T-helper 1 cell treated with Interleukin-12 subunit alpha and Interleukin-12 subunit beta and Interleukin-4 antibody, amounts not matched to agents 30 μg/mL and 1 μg/mL, for 36 hours (primary cell): ENCODE data around the gene PIP5KL1.
A peak's percentile ranks its signal among the peaks of the same experiment; 100 is the strongest.

Source experiments
- H3K27ac Mint-ChIP-seq: one replicate; pipeline ENCODE4 v1.8.0; 2021; ENCODE audit warnings: mild to moderate bottlenecking, mixed read lengths
- H3K27me3 Mint-ChIP-seq: one replicate; pipeline ENCODE4 v1.8.0; 2021; ENCODE audit warnings: low read depth, mixed read lengths
- H3K36me3 Mint-ChIP-seq: one replicate; pipeline ENCODE4 v1.8.0; 2021; ENCODE audit warnings: low read depth, mixed read lengths
- H3K4me1 Mint-ChIP-seq: one replicate; pipeline ENCODE4 v1.8.0; 2021; ENCODE audit warnings: low read depth, mixed read lengths
- H3K4me3 Mint-ChIP-seq: one replicate; pipeline ENCODE4 v1.8.0; 2021; ENCODE audit warnings: mild to moderate bottlenecking, moderate library complexity, mixed read lengths
- H3K9me3 Mint-ChIP-seq: one replicate; pipeline ENCODE4 v1.8.0; 2021; ENCODE audit warnings: mixed read lengths

PIP5KL1 gene

GRCh38 chr9:127921557-127922120 lies 8.9 kb downstream of the PIP5KL1 start:
- Mint-ChIP-seq H3K27ac (peak overlapping the region; percentile 45), H3K9me3 (no peaks in the 10 kb centered on the region), H3K4me3 (peak overlapping the region; percentile 42), H3K4me1 (peaks cover 28% of the 10 kb centered on the region), H3K27me3 (peaks cover 22% of the 10 kb centered on the region), H3K36me3 (no peaks in the 10 kb centered on the region)

- H3K9me3 Mint-ChIP-seq = no peaks in the 10 kb centered on the region
- H3K4me3 Mint-ChIP-seq = no peak overlapping the region
- H3K36me3 Mint-ChIP-seq = no peaks in the 10 kb centered on the region
- peaks cover 17% of the 10 kb centered on the region for H3K27me3 Mint-ChIP-seq
- H3K27ac Mint-ChIP-seq = no peak overlapping the region
- H3K4me1 Mint-ChIP-seq = peaks cover 31% of the 10 kb centered on the region
Measured at GRCh38 chr9:127920794-127921193, 9.8 kb downstream of the PIP5KL1 start.

- no peaks in the 10 kb centered on the region for H3K9me3 Mint-ChIP-seq
- no peak overlapping the region for H3K27ac Mint-ChIP-seq
- H3K4me1 Mint-ChIP-seq = peaks cover 38% of the 10 kb centered on the region
- H3K4me3 Mint-ChIP-seq = no peak overlapping the region
- H3K27me3 Mint-ChIP-seq = peaks cover 9% of the 10 kb centered on the region
- peaks cover 2% of the 10 kb centered on the region for H3K36me3 Mint-ChIP-seq
Measured at GRCh38 chr9:127919253-127919815, 11.2 kb downstream of the PIP5KL1 start.

GRCh38 chr9:127918183-127919107 lies 12.1 kb downstream of the PIP5KL1 start:
- Mint-ChIP-seq H3K27me3 (peaks cover 5% of the 10 kb centered on the region), H3K27ac (peak overlapping the region; percentile 27), H3K9me3 (no peaks in the 10 kb centered on the region), H3K4me3 (no peak overlapping the region), H3K36me3 (peaks cover 8% of the 10 kb centered on the region), H3K4me1 (peaks cover 38% of the 10 kb centered on the region)

GRCh38 chr9:127917603-127918002 lies 13.0 kb downstream of the PIP5KL1 start:
- H3K27ac Mint-ChIP-seq = no peak overlapping the region
- H3K9me3 Mint-ChIP-seq = no peaks in the 10 kb centered on the region
- peaks cover 43% of the 10 kb centered on the region for H3K4me1 Mint-ChIP-seq
- peak overlapping the region; percentile 34 for H3K4me3 Mint-ChIP-seq
- no peaks in the 10 kb centered on the region for H3K27me3 Mint-ChIP-seq
- H3K36me3 Mint-ChIP-seq = peaks cover 12% of the 10 kb centered on the region

- H3K9me3 Mint-ChIP-seq = no peaks in the 10 kb centered on the region
- H3K4me3 Mint-ChIP-seq = peak within 1 kb of the TSS; percentile 85
- no peaks in the 10 kb centered on the region for H3K27me3 Mint-ChIP-seq
- H3K4me1 Mint-ChIP-seq = peaks cover 45% of the 10 kb centered on the region
- peak within 1 kb of the TSS; percentile 89 for H3K27ac Mint-ChIP-seq
- peaks cover 16% of the 10 kb centered on the region for H3K36me3 Mint-ChIP-seq
Measured at GRCh38 chr9:127916720-127917581, 13.6 kb downstream of the PIP5KL1 start, which contains the start of gene ST6GALNAC4. ST6GALNAC4 (minus strand) TSS chr9:127917041; CDS start chr9:127916419, 622 bp downstream.

- H3K4me3 Mint-ChIP-seq = peak overlapping the region; percentile 85
- peak overlapping the region; percentile 89 for H3K27ac Mint-ChIP-seq
- no peaks in the 10 kb centered on the region for H3K27me3 Mint-ChIP-seq
- no peaks in the 10 kb centered on the region for H3K9me3 Mint-ChIP-seq
- peaks cover 17% of the 10 kb centered on the region for H3K36me3 Mint-ChIP-seq
- peaks cover 48% of the 10 kb centered on the region for H3K4me1 Mint-ChIP-seq
Measured at GRCh38 chr9:127915801-127916719, 14.5 kb downstream of the PIP5KL1 start.

GRCh38 chr9:127915325-127915752 lies 15.2 kb downstream of the PIP5KL1 start:
- no peaks in the 10 kb centered on the region for H3K27me3 Mint-ChIP-seq
- H3K36me3 Mint-ChIP-seq = peaks cover 21% of the 10 kb centered on the region
- peak overlapping the region; percentile 85 for H3K4me3 Mint-ChIP-seq
- H3K9me3 Mint-ChIP-seq = no peaks in the 10 kb centered on the region
- H3K27ac Mint-ChIP-seq = peak overlapping the region; percentile 89
- peaks cover 52% of the 10 kb centered on the region for H3K4me1 Mint-ChIP-seq

GRCh38 chr9:127913682-127914081 lies 16.9 kb downstream of the PIP5KL1 start:
- Mint-ChIP-seq H3K27me3 (no peaks in the 10 kb centered on the region), H3K27ac (peak overlapping the region; percentile 57), H3K4me1 (peaks cover 41% of the 10 kb centered on the region), H3K36me3 (peaks cover 21% of the 10 kb centered on the region), H3K4me3 (peak overlapping the region; percentile 15), H3K9me3 (no peaks in the 10 kb centered on the region)

- no peaks in the 10 kb centered on the region for H3K9me3 Mint-ChIP-seq
- H3K36me3 Mint-ChIP-seq = peaks cover 23% of the 10 kb centered on the region
- peaks cover 35% of the 10 kb centered on the region for H3K4me1 Mint-ChIP-seq
- H3K27ac Mint-ChIP-seq = peak overlapping the region; percentile 74
- H3K4me3 Mint-ChIP-seq = no peak overlapping the region
- no peaks in the 10 kb centered on the region for H3K27me3 Mint-ChIP-seq
Measured at GRCh38 chr9:127912882-127913281, 17.7 kb downstream of the PIP5KL1 start.

- peaks cover 23% of the 10 kb centered on the region for H3K36me3 Mint-ChIP-seq
- no peak overlapping the region for H3K4me3 Mint-ChIP-seq
- peak overlapping the region; percentile 34 for H3K27ac Mint-ChIP-seq
- no peaks in the 10 kb centered on the region for H3K27me3 Mint-ChIP-seq
- no peaks in the 10 kb centered on the region for H3K9me3 Mint-ChIP-seq
- H3K4me1 Mint-ChIP-seq = peaks cover 32% of the 10 kb centered on the region
Measured at GRCh38 chr9:127912296-127912695, 18.3 kb downstream of the PIP5KL1 start.

- Mint-ChIP-seq H3K36me3 (peaks cover 23% of the 10 kb centered on the region), H3K27ac (peak overlapping the region; percentile 93), H3K4me3 (peak overlapping the region; percentile 66), H3K27me3 (no peaks in the 10 kb centered on the region), H3K4me1 (peaks cover 40% of the 10 kb centered on the region), H3K9me3 (no peaks in the 10 kb centered on the region)
Measured at GRCh38 chr9:127910613-127911205, 19.9 kb downstream of the PIP5KL1 start.

GRCh38 chr9:127909839-127910273 lies 20.7 kb downstream of the PIP5KL1 start:
- Mint-ChIP-seq H3K27ac (no peak overlapping the region), H3K4me3 (no peak overlapping the region), H3K27me3 (no peaks in the 10 kb centered on the region), H3K9me3 (no peaks in the 10 kb centered on the region), H3K4me1 (peaks cover 41% of the 10 kb centered on the region), H3K36me3 (peaks cover 26% of the 10 kb centered on the region)
